Tibial artery (tissue), 4 donors: ENCODE measurements around the gene ZNF280B.
"Not testable (repeated sequence)": the region's sequence is repeated elsewhere in the genome, so short reads cannot be mapped to it uniquely, and the experiment has no call there.

Experiments used
- DNase-seq, 2 donors: peaks; one replicate each; pipeline ENCODE4 v3.0.0-alpha.2; 2019
- H3K27ac ChIP-seq, 2 donors: fragments of 200-600 bp; sonication (generic) in 1 of 2; 1 replicate in 1 of 2; 2 replicates in 1 of 2; pipeline ENCODE4 v1.5.1; 2018 to 2019; ENCODE audit warnings: mild to moderate bottlenecking in 1 of 2
- H3K27me3 ChIP-seq, 2 donors: fragments of 200-600 bp; sonication (generic) in 1 of 2; one replicate each; pipeline versions ENCODE4 v1.5.1 to v1.6.0; 2016 to 2019
- H3K36me3 ChIP-seq, 3 donors: fragments of 200-600 bp; sonication (generic) in 2 of 3; one replicate each; pipeline ENCODE4 v1.5.1; 2016 to 2019; ENCODE audit warnings: mild to moderate bottlenecking in 2 of 3
- H3K4me1 ChIP-seq, 4 donors: fragments of 200-600 bp; sonication (generic) in 2 of 4; 1 replicate in 3 of 4; 2 replicates in 1 of 4; pipeline ENCODE4 v1.5.1; 2016 to 2019
- H3K4me3 ChIP-seq, 2 donors: fragments of 200-600 bp; sonication (generic) in 1 of 2; 1 replicate in 1 of 2; 2 replicates in 1 of 2; pipeline ENCODE4 v1.5.1; 2018 to 2019; ENCODE audit warnings: mild to moderate bottlenecking in 2 of 2
- H3K9me3 ChIP-seq, 3 donors: fragments of 200-600 bp; sonication (generic) in 1 of 3; one replicate each; pipeline ENCODE4 v1.5.1; 2016 to 2019
- intact Hi-C: fragments of 100-400 bp; cut with DNase I; formaldehyde crosslinking; loops from one replicate; pipeline ENCODE4 v1.15.0; 2023; ENCODE audit warnings: low total_unique reads
- TF ChIP-seq, protein P1 (sequence below), 2 experiments: fragments of 200-600 bp in 1 of 2; fragments of 450-650 bp in 1 of 2; IDR thresholded peaks; one replicate each; pipeline ENCODE4 v1.5.1; 2017 to 2019; ENCODE audit warnings: antibody characterized with exemption in 2 of 2, mild to moderate bottlenecking in 1 of 2, moderate library complexity in 1 of 2

The ZNF280B gene

DNA sequence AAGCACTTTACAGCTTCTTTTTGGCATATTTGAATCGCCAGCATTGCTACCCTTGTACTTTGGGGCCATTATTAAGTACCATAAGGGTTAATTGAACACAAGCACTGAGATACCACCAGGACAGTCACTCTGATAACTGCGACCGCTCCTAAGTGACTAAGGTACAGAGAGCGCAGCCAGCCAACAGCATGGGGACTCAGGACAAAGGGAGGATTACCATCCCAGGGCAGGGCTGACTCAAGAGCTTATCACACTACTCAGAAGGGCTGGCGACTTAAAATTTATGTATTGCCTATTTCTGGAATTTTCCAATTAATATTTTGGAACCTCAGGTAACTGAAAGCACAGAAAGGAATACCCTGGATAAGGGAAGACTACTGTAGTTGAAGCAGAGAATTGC lies 11.0 kb upstream of the ZNF280B start:
- H3K4me1 ChIP-seq, result no peaks in the 10 kb centered on the region
- H3K4me3 ChIP-seq, result no peak overlapping the region
- TF ChIP-seq, protein P1, sequence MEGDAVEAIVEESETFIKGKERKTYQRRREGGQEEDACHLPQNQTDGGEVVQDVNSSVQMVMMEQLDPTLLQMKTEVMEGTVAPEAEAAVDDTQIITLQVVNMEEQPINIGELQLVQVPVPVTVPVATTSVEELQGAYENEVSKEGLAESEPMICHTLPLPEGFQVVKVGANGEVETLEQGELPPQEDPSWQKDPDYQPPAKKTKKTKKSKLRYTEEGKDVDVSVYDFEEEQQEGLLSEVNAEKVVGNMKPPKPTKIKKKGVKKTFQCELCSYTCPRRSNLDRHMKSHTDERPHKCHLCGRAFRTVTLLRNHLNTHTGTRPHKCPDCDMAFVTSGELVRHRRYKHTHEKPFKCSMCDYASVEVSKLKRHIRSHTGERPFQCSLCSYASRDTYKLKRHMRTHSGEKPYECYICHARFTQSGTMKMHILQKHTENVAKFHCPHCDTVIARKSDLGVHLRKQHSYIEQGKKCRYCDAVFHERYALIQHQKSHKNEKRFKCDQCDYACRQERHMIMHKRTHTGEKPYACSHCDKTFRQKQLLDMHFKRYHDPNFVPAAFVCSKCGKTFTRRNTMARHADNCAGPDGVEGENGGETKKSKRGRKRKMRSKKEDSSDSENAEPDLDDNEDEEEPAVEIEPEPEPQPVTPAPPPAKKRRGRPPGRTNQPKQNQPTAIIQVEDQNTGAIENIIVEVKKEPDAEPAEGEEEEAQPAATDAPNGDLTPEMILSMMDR (IDR thresholded peaks at IDR 0.05), result no peak
- intact Hi-C loops, result no loop called here
- DNase-seq, result no peak
- H3K27ac ChIP-seq, result no peak overlapping the region
- H3K27me3 ChIP-seq, result no peaks in the 10 kb centered on the region
- no peaks in the 10 kb centered on the region for H3K9me3 ChIP-seq
- no peaks in the 10 kb centered on the region for H3K36me3 ChIP-seq

DNA sequence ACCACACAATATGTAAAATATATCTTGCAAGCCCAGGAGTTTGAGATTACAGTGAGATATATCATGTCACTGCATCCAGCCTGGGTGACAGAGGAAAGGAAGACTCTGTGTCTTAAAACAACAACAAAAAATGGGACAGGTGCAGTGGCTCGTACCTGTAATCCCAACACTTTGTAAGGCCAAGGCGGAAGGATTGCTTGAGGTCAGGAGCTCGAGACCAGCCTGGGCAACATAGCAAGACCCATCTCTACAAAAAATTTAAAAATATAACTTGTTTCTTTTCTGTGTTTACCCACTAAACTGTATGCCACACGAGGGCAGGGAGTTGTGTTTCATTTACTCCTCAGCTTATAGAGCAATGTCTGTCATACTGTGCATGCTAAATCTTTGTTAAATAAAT lies 8.4 kb upstream of the ZNF280B start:
- H3K9me3 ChIP-seq, result no peaks in the 10 kb centered on the region
- TF ChIP-seq, protein P1 (IDR thresholded peaks at IDR 0.05), result no peak
- H3K4me1 ChIP-seq, result no peaks in the 10 kb centered on the region
- H3K27me3 ChIP-seq, result no peaks in the 10 kb centered on the region
- no peak overlapping the region for H3K27ac ChIP-seq
- intact Hi-C loops, result no loop called here
- no peaks in the 10 kb centered on the region for H3K36me3 ChIP-seq
- H3K4me3 ChIP-seq, result no peak overlapping the region
- no peak for DNase-seq

DNA sequence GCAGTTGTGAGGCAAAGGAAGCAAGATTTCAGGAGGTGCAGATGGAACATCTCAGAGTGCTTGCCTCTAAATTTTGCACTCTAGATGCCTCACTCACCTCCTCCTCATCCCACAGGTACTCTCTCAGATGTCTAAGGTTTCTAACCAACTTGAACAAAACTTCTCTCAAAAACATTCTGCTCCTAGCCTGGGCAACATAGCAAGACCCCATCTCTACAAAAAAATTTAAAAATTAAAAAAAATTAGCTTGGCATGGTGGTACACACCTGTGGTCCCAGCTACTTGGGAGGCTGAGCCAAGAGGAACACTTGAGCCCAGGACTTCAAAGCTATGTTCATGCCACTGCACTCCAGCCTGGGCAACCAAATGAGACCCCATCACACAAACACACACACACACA lies 7.3 kb upstream of the ZNF280B start:
- no peaks in the 10 kb centered on the region for H3K27me3 ChIP-seq
- TF ChIP-seq, protein P1 (IDR thresholded peaks at IDR 0.05), result no peak
- intact Hi-C loops, result no loop called here

DNA sequence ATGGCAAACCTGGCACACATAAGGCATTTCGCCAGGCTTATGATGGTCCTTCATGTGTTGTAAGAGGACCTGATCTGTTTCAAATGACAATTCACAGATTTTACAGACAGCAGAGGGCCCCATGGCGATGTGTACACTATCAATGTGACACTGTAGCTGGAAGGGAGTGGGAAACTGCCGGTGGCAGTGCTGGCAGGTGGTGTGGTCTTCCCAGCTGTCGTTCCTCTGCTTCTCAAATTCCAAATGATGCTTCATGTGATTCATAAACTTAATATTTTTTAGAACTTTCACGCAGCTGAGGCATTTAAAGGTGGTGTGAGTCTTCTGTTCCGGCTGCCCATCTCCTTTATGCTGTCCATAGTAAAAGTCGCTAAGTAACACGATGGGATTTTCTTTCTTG lies 5.9 kb upstream of the ZNF280B start:
- intact Hi-C loops, DNase-seq, H3K36me3 ChIP-seq, H3K4me3 ChIP-seq, H3K27ac ChIP-seq, H3K4me1 ChIP-seq, H3K27me3 ChIP-seq: not testable (repeated sequence)
- peaks cover 0 to 12% (median 7%) of the 10 kb centered on the region in 3 donors for H3K9me3 ChIP-seq

More for the DNA sequence above, 7.3 kb upstream of the ZNF280B start:
- DNase-seq, result no peak
- H3K27ac ChIP-seq, result no peak overlapping the region
- no peaks in the 10 kb centered on the region for H3K4me1 ChIP-seq
- no peak overlapping the region for H3K4me3 ChIP-seq
- H3K36me3 ChIP-seq, result no peaks in the 10 kb centered on the region
- peaks cover 0 to 2% (median 0%) of the 10 kb centered on the region in 3 donors for H3K9me3 ChIP-seq

DNA sequence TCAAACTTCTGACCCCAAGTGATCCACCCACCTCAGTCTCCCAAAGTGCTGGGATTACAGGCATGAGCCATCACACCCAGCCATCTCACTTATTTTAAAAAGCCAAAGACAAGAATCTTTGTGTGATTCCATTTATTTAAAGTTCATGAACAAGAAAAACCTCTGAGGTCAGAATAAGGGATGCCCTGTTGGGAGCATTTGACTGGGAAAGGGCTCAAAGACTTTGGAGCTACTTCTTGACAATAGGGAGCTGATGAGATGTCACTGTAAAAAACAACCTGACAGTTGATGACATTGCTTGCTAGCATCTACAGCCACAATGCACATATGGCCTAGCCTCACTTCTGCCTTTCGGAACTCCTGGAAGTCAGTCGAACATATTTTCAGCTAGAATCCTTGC lies 5.1 kb upstream of the ZNF280B start:
- TF ChIP-seq, protein P1 (IDR thresholded peaks at IDR 0.05), result no peak
- intact Hi-C loops, result no loop called here
- Histone ChIP-seq H3K9me3 (peaks cover 3 to 16% (median 15%) of the 10 kb centered on the region in 3 donors), H3K4me3 (no peak overlapping the region), H3K27ac (no peak overlapping the region), H3K4me1 (no peaks in the 10 kb centered on the region), H3K27me3 (peaks cover 0 to 5% of the 10 kb centered on the region in 2 donors), H3K36me3 (no peaks in the 10 kb centered on the region)
- DNase-seq, result no peak

DNA sequence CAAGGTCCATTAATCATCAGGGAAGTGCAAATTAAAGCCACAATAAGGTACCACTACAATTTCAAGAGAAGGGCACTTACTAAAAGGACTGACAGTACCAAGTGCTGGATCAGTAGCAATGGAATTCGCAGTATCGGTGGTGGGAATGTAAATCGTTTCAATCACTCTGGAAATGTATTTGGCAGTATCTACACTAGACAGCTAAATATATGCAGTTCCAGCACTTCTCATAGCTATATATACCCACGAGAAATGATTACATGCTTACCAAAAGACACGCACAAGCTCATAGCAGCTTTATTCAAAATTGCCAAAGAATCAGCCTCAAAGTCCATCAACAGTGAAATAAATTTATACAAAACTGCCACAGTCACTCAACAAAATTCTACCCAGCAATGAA lies 4.4 kb upstream of the ZNF280B start:
- no peak for DNase-seq
- intact Hi-C loops, result no loop called here

DNA sequence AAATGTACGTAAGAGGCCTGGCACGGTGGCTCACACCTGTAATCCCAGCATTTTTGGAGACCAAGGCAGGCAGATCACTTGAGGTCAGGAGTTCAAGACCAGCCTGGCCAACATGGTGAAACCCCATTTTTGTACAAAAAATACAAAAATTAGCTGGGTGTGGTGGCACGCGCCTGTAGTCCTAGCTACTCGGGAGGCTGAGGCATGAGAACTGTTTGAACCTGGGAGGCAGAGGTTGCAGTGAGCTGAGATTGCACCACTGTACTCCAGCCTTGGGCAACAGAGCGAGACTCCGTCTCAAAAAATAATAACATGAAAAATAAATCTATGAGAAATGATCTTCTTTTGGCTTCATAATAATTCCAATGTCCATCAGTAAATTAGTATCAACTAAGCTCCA lies 2.3 kb upstream of the ZNF280B start:
- intact Hi-C loops, H3K36me3 ChIP-seq, DNase-seq, H3K4me3 ChIP-seq, H3K27ac ChIP-seq, H3K4me1 ChIP-seq: not testable (repeated sequence)
- peaks cover 0 to 16% of the 10 kb centered on the region in 2 donors for H3K27me3 ChIP-seq
- H3K9me3 ChIP-seq, result peaks cover 3 to 31% (median 20%) of the 10 kb centered on the region in 3 donors

More for the DNA sequence above, 4.4 kb upstream of the ZNF280B start:
- no peaks in the 10 kb centered on the region for H3K36me3 ChIP-seq
- H3K4me1 ChIP-seq, result peaks cover 0 to 7% (median 0%) of the 10 kb centered on the region in 4 donors
- TF ChIP-seq, protein P1 (IDR thresholded peaks at IDR 0.05), result no peak
- peaks cover 3 to 22% (median 20%) of the 10 kb centered on the region in 3 donors for H3K9me3 ChIP-seq
- no peak overlapping the region for H3K27ac ChIP-seq
- no peak overlapping the region for H3K4me3 ChIP-seq
- peaks cover 0 to 12% of the 10 kb centered on the region in 2 donors for H3K27me3 ChIP-seq

DNA sequence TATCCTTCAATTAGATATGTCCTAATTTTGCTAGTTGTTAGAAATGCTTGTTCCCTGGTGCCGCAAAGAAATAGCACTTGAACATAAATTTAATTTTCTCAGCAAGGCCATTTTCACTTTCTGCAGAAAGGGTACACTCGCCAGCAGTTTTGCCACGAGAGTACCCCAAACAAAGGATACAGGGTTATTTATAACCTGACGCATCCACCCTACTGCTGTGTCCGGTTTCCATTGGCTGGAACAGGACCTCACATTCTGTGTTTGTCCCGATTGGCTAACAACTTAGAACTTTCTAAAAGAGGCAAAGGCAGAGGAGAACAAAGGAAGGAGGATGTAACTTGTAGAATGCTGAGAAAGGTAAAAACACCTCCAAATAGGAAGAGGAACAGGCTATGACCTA lies 1.4 kb upstream of the ZNF280B start:
- H3K4me3 ChIP-seq, intact Hi-C loops, H3K4me1 ChIP-seq, H3K27ac ChIP-seq, DNase-seq, H3K36me3 ChIP-seq: not testable (repeated sequence)
- peaks cover 0 to 16% of the 10 kb centered on the region in 2 donors for H3K27me3 ChIP-seq
- H3K9me3 ChIP-seq, result peaks cover 3 to 31% (median 20%) of the 10 kb centered on the region in 3 donors
